ENCODE data around the gene GPATCH4. TPM values are rescaled to one million over a fixed set of nuclear protein-coding genes. Genes with fewer than 3 reads are reported as not detected.
"Not testable (repeated sequence)": the region's sequence is repeated elsewhere in the genome, so short reads cannot be mapped to it uniquely, and the experiment has no call there.

The GPATCH4 gene
- total RNA-seq, 1 experiment from 2014 or later, result 26.2 TPM

DNA sequence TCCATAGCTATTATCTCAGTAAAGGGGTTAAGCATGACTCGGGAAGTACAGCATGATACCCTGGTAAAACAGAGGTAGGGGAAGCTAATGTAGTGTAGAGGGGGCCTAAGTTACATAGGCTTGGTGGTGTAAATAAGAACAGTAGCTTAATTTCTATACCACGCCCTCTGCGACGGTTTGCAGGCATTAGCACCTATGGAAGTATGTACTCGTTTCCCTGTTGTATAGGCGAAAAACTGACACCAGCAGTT lies 10.2 kb downstream of the GPATCH4 start:
- no peaks in the 10 kb centered on the region for H3K9me2 ChIP-seq (replicated peaks; ENCODE audit: insufficient read depth, low read length)
- H3K9ac ChIP-seq (ENCODE audit: low read length), result peak overlapping the region; percentile 94
- H3K36me3 ChIP-seq (ENCODE audit: insufficient read depth, low read length), result peaks cover 21% of the 10 kb centered on the region; the same call in 1 of the 2 replicates
- H3K4me2 ChIP-seq (ENCODE audit: low read depth, low read length, poor library complexity, severe bottlenecking), result peak overlapping the region; percentile 91
- H3K4me3 ChIP-seq (ENCODE audit: low read length), result peak overlapping the region; percentile 97
- peak overlapping the region; percentile 59; the same call in 1 of the 2 replicates for H3K27ac ChIP-seq (ENCODE audit: low read length)
- H3K27me3 ChIP-seq (ENCODE audit: low read length), result no peaks in the 10 kb centered on the region
- no peaks in the 10 kb centered on the region for H4K20me1 ChIP-seq (ENCODE audit: insufficient read depth, low read depth, low read length)
- no peaks in the 10 kb centered on the region for H3K9me3 ChIP-seq (ENCODE audit: low read length)
- peaks cover 20% of the 10 kb centered on the region for H3K79me2 ChIP-seq (ENCODE audit: low read length)
- peak overlapping the region; percentile 54; the same call in 1 of the 2 replicates for H2AFZ ChIP-seq (ENCODE audit: low read length)
- peaks cover 27% of the 10 kb centered on the region for H3K4me1 ChIP-seq (ENCODE audit: low read length)
- no peak for DNase-seq

- H3K4me3 ChIP-seq (ENCODE audit: low read length), result peak overlapping the region; percentile 97
- H3K9me2 ChIP-seq (replicated peaks; ENCODE audit: insufficient read depth, low read length), result no peaks in the 10 kb centered on the region
- H3K79me2 ChIP-seq (ENCODE audit: low read length), result peaks cover 20% of the 10 kb centered on the region
- H4K20me1 ChIP-seq (ENCODE audit: insufficient read depth, low read depth, low read length), result no peaks in the 10 kb centered on the region
- H3K27ac ChIP-seq (ENCODE audit: low read length), result peak overlapping the region; percentile 59; the same call in 1 of the 2 replicates
- peaks cover 27% of the 10 kb centered on the region for H3K4me1 ChIP-seq (ENCODE audit: low read length)
- no peak overlapping the region for H2AFZ ChIP-seq (ENCODE audit: low read length)
- peaks cover 15% of the 10 kb centered on the region; the same call in 1 of the 2 replicates for H3K36me3 ChIP-seq (ENCODE audit: insufficient read depth, low read length)
- peak overlapping the region; percentile 94 for H3K9ac ChIP-seq (ENCODE audit: low read length)
- no peak for DNase-seq
- H3K4me2 ChIP-seq (ENCODE audit: low read depth, low read length, poor library complexity, severe bottlenecking), result peak overlapping the region; percentile 91
- H3K9me3 ChIP-seq (ENCODE audit: low read length), result no peaks in the 10 kb centered on the region
- no peaks in the 10 kb centered on the region for H3K27me3 ChIP-seq (ENCODE audit: low read length)
Measured at GRCh38 chr1:156590326-156591180, 10.7 kb downstream of the GPATCH4 start.

- no peak for DNase-seq
- peaks cover 29% of the 10 kb centered on the region for H3K4me1 ChIP-seq (ENCODE audit: low read length)
- no peak overlapping the region for H3K4me3 ChIP-seq (ENCODE audit: low read length)
- no peaks in the 10 kb centered on the region for H3K9me2 ChIP-seq (replicated peaks; ENCODE audit: insufficient read depth, low read length)
- H3K9ac ChIP-seq (ENCODE audit: low read length), result no peak overlapping the region
- H3K4me2 ChIP-seq (ENCODE audit: low read depth, low read length, poor library complexity, severe bottlenecking), result no peak overlapping the region
- H3K36me3 ChIP-seq (ENCODE audit: insufficient read depth, low read length), result peaks cover 13% of the 10 kb centered on the region; the same call in 1 of the 2 replicates
- no peaks in the 10 kb centered on the region for H4K20me1 ChIP-seq (ENCODE audit: insufficient read depth, low read depth, low read length)
- no peak overlapping the region for H3K27ac ChIP-seq (ENCODE audit: low read length)
- H3K79me2 ChIP-seq (ENCODE audit: low read length), result peaks cover 20% of the 10 kb centered on the region
- no peak overlapping the region for H2AFZ ChIP-seq (ENCODE audit: low read length)
- no peaks in the 10 kb centered on the region for H3K27me3 ChIP-seq (ENCODE audit: low read length)
- no peaks in the 10 kb centered on the region for H3K9me3 ChIP-seq (ENCODE audit: low read length)
Measured at GRCh38 chr1:156589546-156589945, 11.7 kb downstream of the GPATCH4 start.

GRCh38 chr1:156587927-156588326 lies 13.4 kb downstream of the GPATCH4 start:
- H3K27me3 ChIP-seq (ENCODE audit: low read length); H4K20me1 ChIP-seq (ENCODE audit: insufficient read depth, low read depth, low read length); H3K27ac ChIP-seq (ENCODE audit: low read length); H3K9me2 ChIP-seq (replicated peaks; ENCODE audit: insufficient read depth, low read length); H3K9me3 ChIP-seq (ENCODE audit: low read length); H2AFZ ChIP-seq (ENCODE audit: low read length); H3K36me3 ChIP-seq (ENCODE audit: insufficient read depth, low read length); H3K4me2 ChIP-seq (ENCODE audit: low read depth, low read length, poor library complexity, severe bottlenecking); H3K9ac ChIP-seq (ENCODE audit: low read length); H3K4me3 ChIP-seq (ENCODE audit: low read length); DNase-seq: not testable (repeated sequence)
- Histone ChIP-seq H3K79me2 (ENCODE audit: low read length) (peaks cover 13% of the 10 kb centered on the region), H3K4me1 (ENCODE audit: low read length) (peaks cover 35% of the 10 kb centered on the region)

- no peak for DNase-seq
Measured at GRCh38 chr1:156586892-156587477, 14.3 kb downstream of the GPATCH4 start.

GRCh38 chr1:156586323-156586722 lies 15.0 kb downstream of the GPATCH4 start:
- Histone ChIP-seq H3K9ac (ENCODE audit: low read length) (no peak overlapping the region), H3K9me2 (replicated peaks; ENCODE audit: insufficient read depth, low read length) (no peaks in the 10 kb centered on the region), H3K27ac (ENCODE audit: low read length) (no peak overlapping the region), H4K20me1 (ENCODE audit: insufficient read depth, low read depth, low read length) (no peaks in the 10 kb centered on the region), H2AFZ (ENCODE audit: low read length) (no peak overlapping the region), H3K4me2 (ENCODE audit: low read depth, low read length, poor library complexity, severe bottlenecking) (no peak overlapping the region), H3K9me3 (ENCODE audit: low read length) (no peaks in the 10 kb centered on the region), H3K27me3 (ENCODE audit: low read length) (no peaks in the 10 kb centered on the region), H3K4me3 (ENCODE audit: low read length) (no peak overlapping the region), H3K79me2 (ENCODE audit: low read length) (no peaks in the 10 kb centered on the region), H3K4me1 (ENCODE audit: low read length) (peaks cover 40% of the 10 kb centered on the region), H3K36me3 (ENCODE audit: insufficient read depth, low read length) (no peaks in the 10 kb centered on the region)
- no peak for DNase-seq

More at GRCh38 chr1:156586892-156587477, 14.3 kb downstream of the GPATCH4 start:
- Histone ChIP-seq H3K9me2 (replicated peaks; ENCODE audit: insufficient read depth, low read length) (no peaks in the 10 kb centered on the region), H3K27ac (ENCODE audit: low read length) (no peak overlapping the region), H3K9me3 (ENCODE audit: low read length) (no peaks in the 10 kb centered on the region), H3K4me1 (ENCODE audit: low read length) (peaks cover 36% of the 10 kb centered on the region), H3K4me3 (ENCODE audit: low read length) (no peak overlapping the region), H4K20me1 (ENCODE audit: insufficient read depth, low read depth, low read length) (no peaks in the 10 kb centered on the region), H3K79me2 (ENCODE audit: low read length) (peaks cover 3% of the 10 kb centered on the region), H2AFZ (ENCODE audit: low read length) (no peak overlapping the region), H3K4me2 (ENCODE audit: low read depth, low read length, poor library complexity, severe bottlenecking) (no peak overlapping the region), H3K27me3 (ENCODE audit: low read length) (no peaks in the 10 kb centered on the region), H3K9ac (ENCODE audit: low read length) (no peak overlapping the region), H3K36me3 (ENCODE audit: insufficient read depth, low read length) (no peaks in the 10 kb centered on the region)

- no peaks in the 10 kb centered on the region for H3K79me2 ChIP-seq (ENCODE audit: low read length)
- H3K36me3 ChIP-seq (ENCODE audit: insufficient read depth, low read length), result no peaks in the 10 kb centered on the region
- no peak overlapping the region for H3K9ac ChIP-seq (ENCODE audit: low read length)
- no peaks in the 10 kb centered on the region for H3K9me3 ChIP-seq (ENCODE audit: low read length)
- H3K4me1 ChIP-seq (ENCODE audit: low read length), result peaks cover 33% of the 10 kb centered on the region
- DNase-seq, result peak; percentile 71
- H3K4me3 ChIP-seq (ENCODE audit: low read length), result no peak overlapping the region
- H3K27ac ChIP-seq (ENCODE audit: low read length), result no peak overlapping the region
- H3K4me2 ChIP-seq (ENCODE audit: low read depth, low read length, poor library complexity, severe bottlenecking), result peak overlapping the region; percentile 48
- no peaks in the 10 kb centered on the region for H4K20me1 ChIP-seq (ENCODE audit: insufficient read depth, low read depth, low read length)
- no peaks in the 10 kb centered on the region for H3K27me3 ChIP-seq (ENCODE audit: low read length)
- H3K9me2 ChIP-seq (replicated peaks; ENCODE audit: insufficient read depth, low read length), result no peaks in the 10 kb centered on the region
- H2AFZ ChIP-seq (ENCODE audit: low read length), result no peak overlapping the region
Measured at GRCh38 chr1:156584813-156585212, 16.5 kb downstream of the GPATCH4 start.

DNA sequence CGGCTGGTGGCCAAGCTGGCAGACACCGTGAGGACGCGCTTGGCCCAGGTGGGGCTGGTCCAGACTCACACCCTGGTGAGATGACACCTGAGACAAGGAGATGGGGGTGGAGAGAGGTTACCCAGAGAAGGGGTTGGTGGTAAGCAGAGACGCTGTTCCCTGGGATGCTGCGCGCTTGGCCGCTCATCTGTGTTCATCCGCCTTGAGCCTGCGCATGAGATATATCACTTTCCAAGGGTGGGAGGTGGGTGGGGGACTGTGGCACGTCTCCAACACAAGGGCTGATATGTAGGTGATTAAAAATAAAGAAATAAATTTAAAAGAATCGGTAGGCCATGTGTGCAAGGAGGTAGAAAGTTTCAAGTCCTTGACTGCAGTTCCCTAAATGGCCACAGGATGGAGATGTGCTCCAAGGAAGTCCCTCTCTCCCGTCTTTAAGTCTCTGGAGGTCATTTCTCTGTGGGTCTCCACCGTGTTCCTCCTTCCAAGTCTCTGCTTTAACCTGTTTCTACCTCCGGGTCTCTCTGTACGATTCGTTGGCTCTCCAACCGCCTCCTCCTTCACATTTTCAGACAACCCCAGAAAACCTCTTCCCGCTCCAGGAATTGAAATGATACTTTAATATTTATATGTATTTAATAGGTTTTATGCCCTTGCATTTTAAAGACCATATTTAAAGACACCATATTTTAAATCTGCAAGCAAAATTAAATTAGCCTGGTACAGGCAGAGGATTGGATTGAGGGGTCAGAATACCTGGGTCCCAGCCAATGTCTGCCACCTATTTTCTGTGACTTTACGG lies 17.3 kb downstream of the GPATCH4 start:
- 0 out of 2 replicates have a peak overlapping the region, but pooled peaks have one; percentile 17 for H2AFZ ChIP-seq (ENCODE audit: low read length)
- H3K9ac ChIP-seq (ENCODE audit: low read length), result no peak overlapping the region
- H3K79me2 ChIP-seq (ENCODE audit: low read length), result no peaks in the 10 kb centered on the region
- no peaks in the 10 kb centered on the region for H3K9me2 ChIP-seq (replicated peaks; ENCODE audit: insufficient read depth, low read length)
- no peaks in the 10 kb centered on the region for H4K20me1 ChIP-seq (ENCODE audit: insufficient read depth, low read depth, low read length)
- H3K4me1 ChIP-seq (ENCODE audit: low read length), result peaks cover 33% of the 10 kb centered on the region
- no peak overlapping the region for H3K4me3 ChIP-seq (ENCODE audit: low read length)
- no peaks in the 10 kb centered on the region for H3K9me3 ChIP-seq (ENCODE audit: low read length)
- peak overlapping the region; percentile 48 for H3K4me2 ChIP-seq (ENCODE audit: low read depth, low read length, poor library complexity, severe bottlenecking)
- peak; percentile 96 for DNase-seq
- H3K27me3 ChIP-seq (ENCODE audit: low read length), result no peaks in the 10 kb centered on the region
- H3K27ac ChIP-seq (ENCODE audit: low read length), result no peak overlapping the region
- H3K36me3 ChIP-seq (ENCODE audit: insufficient read depth, low read length), result no peaks in the 10 kb centered on the region

Measured in Karpas-422 (cell line).